Epithelial cell of proximal tubule (primary cell): ENCODE data around the gene PTPRG. TPM values are rescaled to one million over a fixed set of nuclear protein-coding genes. Genes with fewer than 3 reads are reported as not detected.

Source experiments
- DNase-seq: peaks from one replicate; pipeline ENCODE4 v3.0.0-alpha.2; 2011; ENCODE audit warnings: low read depth
- H3K4me3 ChIP-seq: 2 replicates; pipeline ENCODE4 v1.5.1; 2011; ENCODE audit warnings: low read depth, mild to moderate bottlenecking, low read length
- total RNA-seq: library from RNA; depleted of rRNA; stranded (reverse); fragments of >200 nt; gene quantifications from 2 replicates; pipeline ENCODE4 v1.2.3, GENCODE V29; 2015
- TF ChIP-seq, protein P1 (sequence below): conservative IDR thresholded peaks from 2 replicates; pipeline ENCODE4 v1.5.1; 2012; ENCODE audit warnings: low read depth, mild to moderate bottlenecking, low read length

PTPRG gene
- total RNA-seq, 1 donor from 2014 or later, result 13.5 TPM

DNA sequence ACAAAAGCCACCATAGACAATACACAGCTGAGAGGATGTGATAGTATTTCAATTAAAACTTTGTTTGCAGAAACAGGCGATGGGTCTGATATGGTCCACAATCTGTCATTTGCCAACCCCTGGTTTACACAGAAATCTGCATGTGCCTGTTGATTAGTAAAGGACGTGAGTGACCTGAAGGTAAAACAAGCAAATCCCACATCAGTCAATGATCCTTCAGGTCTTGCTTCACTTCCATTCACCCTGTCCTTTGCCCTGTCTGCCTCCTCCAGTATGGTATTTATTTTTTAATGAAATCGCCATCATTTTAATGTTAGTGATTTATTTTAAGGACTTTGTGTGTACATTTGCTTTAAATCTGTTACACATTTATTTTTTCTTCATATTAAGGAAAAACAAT lies 645.8 kb downstream of the PTPRG start:
- no peak overlapping the region for H3K4me3 ChIP-seq
- TF ChIP-seq, protein P1, sequence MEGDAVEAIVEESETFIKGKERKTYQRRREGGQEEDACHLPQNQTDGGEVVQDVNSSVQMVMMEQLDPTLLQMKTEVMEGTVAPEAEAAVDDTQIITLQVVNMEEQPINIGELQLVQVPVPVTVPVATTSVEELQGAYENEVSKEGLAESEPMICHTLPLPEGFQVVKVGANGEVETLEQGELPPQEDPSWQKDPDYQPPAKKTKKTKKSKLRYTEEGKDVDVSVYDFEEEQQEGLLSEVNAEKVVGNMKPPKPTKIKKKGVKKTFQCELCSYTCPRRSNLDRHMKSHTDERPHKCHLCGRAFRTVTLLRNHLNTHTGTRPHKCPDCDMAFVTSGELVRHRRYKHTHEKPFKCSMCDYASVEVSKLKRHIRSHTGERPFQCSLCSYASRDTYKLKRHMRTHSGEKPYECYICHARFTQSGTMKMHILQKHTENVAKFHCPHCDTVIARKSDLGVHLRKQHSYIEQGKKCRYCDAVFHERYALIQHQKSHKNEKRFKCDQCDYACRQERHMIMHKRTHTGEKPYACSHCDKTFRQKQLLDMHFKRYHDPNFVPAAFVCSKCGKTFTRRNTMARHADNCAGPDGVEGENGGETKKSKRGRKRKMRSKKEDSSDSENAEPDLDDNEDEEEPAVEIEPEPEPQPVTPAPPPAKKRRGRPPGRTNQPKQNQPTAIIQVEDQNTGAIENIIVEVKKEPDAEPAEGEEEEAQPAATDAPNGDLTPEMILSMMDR, result no peak
- no peak for DNase-seq

DNA sequence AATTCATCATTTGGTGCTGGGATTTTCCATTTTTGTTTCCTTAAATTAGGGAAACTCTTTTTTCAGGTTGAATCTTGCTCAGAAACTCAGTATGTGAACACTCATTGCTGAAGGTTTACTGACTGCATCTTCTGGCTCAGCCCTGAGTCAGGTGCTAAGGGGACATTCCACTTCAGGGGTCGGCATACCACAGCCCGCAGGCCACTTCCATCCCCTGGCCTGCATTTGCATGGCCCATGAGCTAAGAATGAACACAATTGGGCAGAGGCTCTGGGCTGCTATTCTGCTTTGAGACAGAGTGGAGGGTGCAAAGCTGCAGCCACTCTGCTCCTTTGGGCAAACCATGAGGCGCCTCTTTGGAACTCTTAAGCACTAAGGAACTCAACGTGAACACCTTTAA lies 647.0 kb downstream of the PTPRG start:
- TF ChIP-seq, protein P1, result no peak
- no peak overlapping the region for H3K4me3 ChIP-seq
- no peak for DNase-seq

DNA sequence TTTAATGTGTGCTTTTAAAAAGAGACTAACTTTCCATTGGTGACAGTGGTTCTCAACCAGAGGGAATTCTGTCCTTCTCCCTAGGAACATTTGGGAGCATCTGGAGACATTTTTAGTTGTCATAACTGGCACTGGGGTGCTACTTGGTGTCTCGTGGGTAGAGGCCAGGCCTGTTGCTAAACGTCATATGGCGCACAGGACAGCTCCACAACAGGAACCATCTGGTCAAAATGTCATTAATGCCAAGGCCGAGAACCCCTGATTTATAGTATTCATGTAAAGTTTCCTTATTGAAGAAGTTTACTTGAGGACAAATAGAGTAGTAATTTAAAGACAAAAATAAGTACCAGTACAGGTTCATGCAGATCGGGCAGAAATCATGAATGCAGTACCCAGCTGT lies 647.7 kb downstream of the PTPRG start:
- no peak for DNase-seq
- H3K4me3 ChIP-seq, result no peak overlapping the region
- TF ChIP-seq, protein P1, result no peak

DNA sequence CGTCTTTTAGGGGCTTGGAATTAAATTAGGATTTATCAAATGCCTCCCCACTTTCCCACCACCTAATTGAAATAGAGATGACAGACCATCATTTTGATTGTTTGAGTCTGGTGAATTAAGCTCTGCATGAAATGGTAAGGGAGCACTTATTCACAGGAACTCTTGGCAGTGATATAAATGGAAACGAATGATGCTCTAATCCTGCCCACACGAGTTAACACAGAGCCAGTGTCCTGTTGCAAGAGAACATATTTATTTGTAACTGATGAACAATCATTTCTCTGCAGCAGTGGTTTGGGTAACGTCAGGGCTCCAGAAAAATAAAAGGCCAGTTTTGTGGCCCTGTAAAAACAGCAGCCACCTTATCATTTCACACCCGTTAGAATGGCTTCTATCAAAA lies 648.6 kb downstream of the PTPRG start:
- DNase-seq, result no peak
- no peak overlapping the region for H3K4me3 ChIP-seq
- TF ChIP-seq, protein P1, result no peak

DNA sequence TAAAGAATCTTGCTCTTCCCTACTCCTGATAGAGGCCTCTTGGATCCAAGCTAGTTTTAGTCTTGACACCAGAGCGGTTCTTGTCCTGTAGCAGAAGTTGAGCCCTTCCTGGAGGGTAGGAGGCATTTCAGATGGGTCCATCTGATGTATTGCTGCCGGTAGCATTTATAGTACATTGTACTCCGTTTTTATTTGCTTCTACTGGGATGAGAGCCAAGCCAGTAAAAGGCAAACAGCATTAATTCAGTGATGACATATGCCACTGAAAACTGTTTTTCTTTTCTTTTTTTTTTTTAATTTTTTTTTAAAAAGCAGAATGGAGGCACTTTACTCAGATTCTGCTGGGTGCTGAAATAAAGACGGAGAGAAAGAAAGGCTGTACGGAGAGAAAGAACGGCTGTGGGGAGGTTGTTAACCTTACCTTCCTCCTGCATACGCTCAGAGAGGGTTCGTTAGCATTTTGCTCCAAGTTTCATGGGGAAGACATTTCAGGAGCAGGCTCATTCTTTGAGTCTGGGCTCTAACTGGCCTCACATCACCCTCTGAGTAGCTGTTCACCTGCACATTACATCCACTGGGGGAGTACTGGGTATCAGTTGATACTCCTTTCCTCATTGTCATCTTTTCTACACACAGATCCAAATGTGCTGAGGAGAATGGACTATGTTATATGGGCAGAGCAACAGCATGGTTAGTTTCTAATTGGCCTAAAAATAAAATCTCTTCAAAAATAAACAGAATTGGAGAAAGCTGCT lies 650.5 kb downstream of the PTPRG start:
- DNase-seq, result no peak
- TF ChIP-seq, protein P1, result no peak
- H3K4me3 ChIP-seq, result no peak overlapping the region

DNA sequence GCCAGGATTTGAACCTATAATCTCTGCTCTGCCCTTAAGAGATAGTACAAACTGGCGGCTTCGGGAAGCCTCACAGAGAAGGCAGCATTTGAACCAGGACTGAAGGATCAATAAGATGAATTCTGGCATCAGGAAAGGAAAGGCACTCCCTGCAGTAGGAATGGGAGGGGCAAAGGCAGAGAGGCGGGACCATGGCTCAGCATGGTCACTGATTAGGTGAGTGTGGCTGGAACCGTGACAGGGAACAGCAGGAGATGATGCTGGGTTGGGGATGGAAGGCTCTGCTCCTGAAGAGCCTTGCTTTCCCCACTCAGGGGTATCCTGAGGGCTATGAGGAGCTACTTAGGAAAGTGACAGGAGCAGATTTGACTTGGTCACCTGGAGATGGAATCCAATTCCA lies 653.5 kb downstream of the PTPRG start:
- DNase-seq, result no peak
- TF ChIP-seq, protein P1, result no peak

DNA sequence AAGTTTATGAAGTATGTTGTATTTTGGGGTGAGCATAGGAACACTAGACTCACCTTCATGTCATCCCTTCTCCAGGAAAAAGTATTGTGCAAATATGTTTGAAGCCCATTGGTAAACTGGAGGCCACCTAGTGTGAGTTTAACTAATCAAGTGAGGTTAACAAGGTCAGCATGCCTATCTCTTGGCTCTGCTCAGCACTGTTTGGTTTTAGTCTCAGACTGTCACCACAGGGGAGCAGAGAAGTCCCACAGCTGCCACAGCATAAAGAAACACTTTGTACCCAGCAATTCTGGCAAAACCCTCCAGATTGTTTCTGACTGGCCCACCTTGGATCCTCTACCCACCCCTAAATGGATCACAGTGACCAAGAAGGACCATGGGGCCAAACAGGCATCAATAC lies 659.2 kb downstream of the PTPRG start:
- TF ChIP-seq, protein P1, result no peak
- no peak for DNase-seq
- H3K4me3 ChIP-seq, result no peak overlapping the region

More for the DNA sequence above, 653.5 kb downstream of the PTPRG start:
- no peak overlapping the region for H3K4me3 ChIP-seq
